Measurements from ENCODE around the gene LRRC8E. TPM values are rescaled to one million over a fixed set of nuclear protein-coding genes. Genes with fewer than 3 reads are reported as not detected.
A peak's percentile ranks its signal among the peaks of the same experiment; 100 is the strongest.
"Not testable (repeated sequence)": the region's sequence is repeated elsewhere in the genome, so short reads cannot be mapped to it uniquely, and the experiment has no call there.

LRRC8E gene
- total and polyA plus RNA-seq, 3 experiments from 2014 or later: not detected

DNA sequence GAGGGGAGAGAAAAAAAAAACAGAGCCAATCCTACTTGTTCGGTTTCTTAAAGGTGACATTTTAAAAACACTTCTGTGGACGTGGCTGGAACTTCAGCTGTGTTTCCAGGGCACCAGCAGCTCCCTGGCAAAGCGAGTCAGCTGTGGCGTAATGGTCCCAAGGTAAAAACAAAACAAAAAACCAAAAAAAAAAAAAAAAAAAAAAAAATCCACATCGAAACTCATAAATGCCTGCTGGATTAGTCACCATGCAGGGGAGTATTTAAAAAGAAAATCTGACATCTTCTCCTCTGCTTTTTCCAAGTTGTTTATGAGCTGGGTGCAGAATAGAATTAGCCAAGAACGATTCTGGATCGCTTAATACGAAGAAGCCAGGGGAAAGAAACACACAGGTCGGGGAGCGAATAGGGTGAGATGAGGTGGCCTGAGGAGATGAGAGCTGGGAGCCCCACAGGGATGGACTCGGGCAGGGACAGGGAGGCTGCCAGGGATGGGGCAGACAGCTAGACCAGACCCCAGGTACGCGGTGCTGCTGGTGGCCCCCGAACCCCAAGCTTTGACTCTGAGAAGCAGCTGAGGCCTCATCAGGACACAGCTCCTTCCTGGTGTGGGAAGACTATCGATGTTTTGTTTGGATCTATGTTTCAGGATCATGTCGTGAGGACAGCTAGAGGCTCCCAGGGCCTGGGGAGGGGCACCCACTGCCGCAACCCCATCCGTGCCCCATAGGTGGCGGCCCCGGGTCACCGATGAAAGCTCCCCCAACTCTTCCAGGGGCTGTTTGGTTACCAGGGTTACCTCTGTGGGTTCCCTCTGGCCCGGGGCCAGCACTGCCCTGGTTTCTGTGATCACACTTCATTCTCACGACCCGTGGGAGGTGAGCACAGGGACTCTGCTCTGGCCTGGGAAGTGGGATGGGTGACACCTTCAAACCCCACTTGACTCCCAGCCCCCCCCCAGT, 40.7 kb downstream of the LRRC8E start:
- Mint-ChIP-seq H3K4me3 (peak overlapping the region in 2 of 7 donors; percentile 59 to 74), H3K4me1 (peaks cover 9 to 24% (median 17%) of the 10 kb centered on the region in 3 donors), H3K36me3 (peaks cover 0 to 32% (median 1%) of the 10 kb centered on the region in 3 donors), H3K27ac (peak overlapping the region in 7 of 8 donors; percentile 78 to 97 (median 80)), H3K9me3 (peaks cover 0 to 2% (median 0%) of the 10 kb centered on the region in 5 donors), H3K27me3 (no peaks in the 10 kb centered on the region)
- ChIA-PET CTCF (interaction anchor here (0.7 to 4.7 kb wide), 5 partner anchors 9 to 73 kb away, joined by 3 to 41 read pairs (median 3); partner anchors contain the start of gene TIMM44), POLR2A (interaction anchor here (1.2 to 2.9 kb wide), 2 partner anchors 9 to 15 kb away, joined by 8 to 18 read pairs; partner anchors contain the start of genes SNAPC2 and TIMM44)
- H3K27me3 ChIP-seq (ENCODE audit: insufficient read depth, low read length, poor library complexity, severe bottlenecking): no peaks in the 10 kb centered on the region
- no peaks in the 10 kb centered on the region for H3K9me3 ChIP-seq (ENCODE audit: low read length)
- H3K36me3 ChIP-seq (ENCODE audit: insufficient read depth, low read length): peaks cover 9% of the 10 kb centered on the region
- DNase-seq: peak; percentile 70 to 89 (median 77)
- no peak overlapping the region for H3K27ac ChIP-seq (ENCODE audit: low read depth, low read length)
- no peak overlapping the region for H3K4me3 ChIP-seq (ENCODE audit: low read length)
- H3K4me1 ChIP-seq (ENCODE audit: insufficient read depth, low read length): peaks cover 9% of the 10 kb centered on the region

DNA sequence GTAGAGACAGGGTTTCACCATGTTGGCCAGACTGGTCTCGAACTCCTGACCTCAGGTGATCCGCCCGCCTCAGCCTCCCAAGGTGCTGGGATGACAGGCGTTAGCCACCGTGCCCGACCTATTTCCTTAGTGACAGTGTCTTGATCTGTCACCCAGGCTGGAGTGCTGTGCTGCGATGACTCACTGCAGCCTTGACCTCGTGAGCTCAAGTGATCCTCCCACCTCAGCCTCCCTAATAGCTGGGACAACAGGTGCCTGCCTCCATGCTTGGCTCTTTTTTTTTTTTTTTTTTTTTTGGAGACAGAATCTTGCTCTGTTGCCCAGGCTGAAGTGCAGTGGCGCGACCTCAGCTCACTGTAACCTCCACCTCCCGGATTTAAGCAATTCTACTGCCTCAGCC, 41.7 kb downstream of the LRRC8E start:
- H3K9me3 ChIP-seq (ENCODE audit: low read length); H3K4me3 Mint-ChIP-seq; H3K4me1 ChIP-seq (ENCODE audit: insufficient read depth, low read length); H3K36me3 ChIP-seq (ENCODE audit: insufficient read depth, low read length); H3K27me3 ChIP-seq (ENCODE audit: insufficient read depth, low read length, poor library complexity, severe bottlenecking); H3K27me3 Mint-ChIP-seq; H3K9me3 Mint-ChIP-seq; DNase-seq; H3K4me3 ChIP-seq (ENCODE audit: low read length); H3K27ac ChIP-seq (ENCODE audit: low read depth, low read length): not testable (repeated sequence)
- H3K36me3 Mint-ChIP-seq: peaks cover 0 to 39% (median 3%) of the 10 kb centered on the region in 3 donors
- POLR2A ChIA-PET: interaction anchor here (0.6 to 1.2 kb wide), 2 partner anchors 10 to 13 kb away, joined by 5 read pairs; partner anchors contain the start of genes SNAPC2 and TIMM44
- H3K4me1 Mint-ChIP-seq: peaks cover 7 to 19% (median 17%) of the 10 kb centered on the region in 3 donors
- CTCF ChIA-PET: interaction anchor here (0.6 to 4.7 kb wide), 4 partner anchors 13 to 373 kb away, joined by 3 to 41 read pairs (median 4); partner anchors contain the start of gene TIMM44
- peak overlapping the region in 2 of 8 donors; percentile 80 to 89 for H3K27ac Mint-ChIP-seq

DNA sequence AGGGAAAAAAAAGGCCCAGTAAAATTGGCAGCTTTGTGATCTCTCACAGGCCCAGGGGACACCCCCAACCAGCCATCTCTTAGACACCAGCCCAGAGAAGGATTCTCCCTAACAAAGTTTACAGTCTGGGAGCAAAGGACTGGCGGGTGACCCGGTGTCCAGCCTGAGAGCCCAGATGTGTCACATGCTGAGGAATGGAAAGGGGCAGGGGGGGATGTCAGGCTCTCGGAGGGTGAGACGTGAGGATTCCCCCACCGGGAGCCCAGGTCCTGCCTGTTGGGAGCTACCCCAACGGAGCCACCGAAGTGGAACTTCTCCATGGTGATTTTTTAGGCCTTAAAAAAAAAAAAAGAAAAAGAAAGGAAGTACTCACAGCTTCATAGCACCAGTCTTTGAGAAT, 42.5 kb downstream of the LRRC8E start:
- DNase-seq: no peak
- H3K27ac Mint-ChIP-seq: no peak overlapping the region
- POLR2A ChIA-PET: interaction anchor here (0.6 to 1.2 kb wide), 3 partner anchors 11 to 13 kb away, joined by 3 to 5 read pairs (median 5); partner anchors contain the start of genes SNAPC2 and TIMM44
- peaks cover 0 to 46% (median 5%) of the 10 kb centered on the region in 3 donors for H3K36me3 Mint-ChIP-seq
- H3K9me3 ChIP-seq (ENCODE audit: low read length): no peaks in the 10 kb centered on the region
- H3K9me3 Mint-ChIP-seq: peaks cover 0 to 2% (median 0%) of the 10 kb centered on the region in 5 donors
- no peak overlapping the region for H3K4me3 Mint-ChIP-seq
- CTCF ChIA-PET: interaction anchor here (1.2 to 4.7 kb wide), 3 partner anchors 13 to 72 kb away, joined by 3 to 41 read pairs (median 5); partner anchors contain the start of genes MAP2K7 and TIMM44
- no peaks in the 10 kb centered on the region for H3K27me3 Mint-ChIP-seq
- no peaks in the 10 kb centered on the region for H3K27me3 ChIP-seq (ENCODE audit: insufficient read depth, low read length, poor library complexity, severe bottlenecking)
- peaks cover 14% of the 10 kb centered on the region for H3K36me3 ChIP-seq (ENCODE audit: insufficient read depth, low read length)
- peaks cover 5% of the 10 kb centered on the region for H3K4me1 ChIP-seq (ENCODE audit: insufficient read depth, low read length)
- H3K4me1 Mint-ChIP-seq: peaks cover 5 to 16% (median 13%) of the 10 kb centered on the region in 3 donors
- no peak overlapping the region for H3K27ac ChIP-seq (ENCODE audit: low read depth, low read length)
- H3K4me3 ChIP-seq (ENCODE audit: low read length): no peak overlapping the region

DNA sequence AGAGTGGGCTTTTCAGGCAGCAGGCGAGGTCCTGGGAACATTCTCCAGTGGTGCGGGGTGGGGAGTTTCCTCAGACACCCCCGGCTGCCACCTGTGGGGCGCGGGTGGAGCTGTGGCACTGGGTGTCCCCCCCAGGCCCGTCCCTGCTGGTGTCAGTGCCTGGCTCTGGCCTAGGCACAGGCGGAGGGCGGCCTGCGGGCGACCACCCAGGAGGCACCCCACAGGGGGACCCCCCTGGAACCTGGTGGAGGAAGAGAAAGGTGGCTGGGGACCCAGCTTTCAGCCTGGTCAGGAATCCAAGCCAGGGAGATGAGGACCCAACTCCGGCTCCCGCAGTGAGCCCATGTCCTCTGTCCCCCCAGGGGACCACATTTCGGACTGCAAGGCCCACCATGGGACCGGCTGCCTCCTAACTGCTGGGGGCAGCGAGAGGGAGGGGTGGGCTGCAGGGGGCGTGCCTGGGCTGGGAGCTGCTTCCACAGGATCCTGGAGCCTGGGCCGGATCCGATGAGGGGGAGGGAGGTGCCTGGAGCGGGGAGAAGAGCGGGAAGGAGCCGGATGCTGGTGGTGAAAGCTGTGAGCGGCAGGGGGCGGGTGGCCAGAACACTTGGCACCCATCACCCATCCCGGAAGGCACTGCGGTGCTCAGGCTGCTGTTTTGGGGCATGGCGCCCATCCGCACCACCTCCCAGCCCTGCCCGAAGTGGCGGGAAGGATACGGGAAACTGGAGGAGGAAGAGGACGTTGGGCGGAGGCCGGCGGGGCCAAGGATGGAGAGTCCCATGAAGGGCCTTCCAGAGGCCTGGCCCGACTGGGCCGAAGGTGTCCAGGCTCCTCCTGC, 43.1 kb downstream of the LRRC8E start:
- POLR2A ChIA-PET: interaction anchor here (0.6 to 1.2 kb wide), 2 partner anchors 12 to 13 kb away, joined by 3 to 5 read pairs; partner anchors contain the start of gene SNAPC2
- Histone ChIP-seq H3K27me3 (ENCODE audit: insufficient read depth, low read length, poor library complexity, severe bottlenecking) (no peaks in the 10 kb centered on the region), H3K4me3 (ENCODE audit: low read length) (no peak overlapping the region), H3K27ac (ENCODE audit: low read depth, low read length) (no peak overlapping the region), H3K4me1 (ENCODE audit: insufficient read depth, low read length) (peaks cover 1% of the 10 kb centered on the region), H3K36me3 (ENCODE audit: insufficient read depth, low read length) (peaks cover 17% of the 10 kb centered on the region), H3K9me3 (ENCODE audit: low read length) (no peaks in the 10 kb centered on the region)
- DNase-seq: no peak
- H3K4me1 Mint-ChIP-seq: peaks cover 4 to 13% (median 12%) of the 10 kb centered on the region in 3 donors
- H3K9me3 Mint-ChIP-seq: peaks cover 0 to 2% (median 0%) of the 10 kb centered on the region in 5 donors
- H3K27me3 Mint-ChIP-seq: no peaks in the 10 kb centered on the region
- CTCF ChIA-PET: interaction anchor here (1.2 to 4.7 kb wide), 3 partner anchors 12 to 71 kb away, joined by 3 to 41 read pairs (median 5); partner anchors contain the start of genes MAP2K7 and TIMM44
- no peak overlapping the region for H3K27ac Mint-ChIP-seq
- H3K4me3 Mint-ChIP-seq: no peak overlapping the region
- H3K36me3 Mint-ChIP-seq: peaks cover 0 to 51% (median 6%) of the 10 kb centered on the region in 3 donors

DNA sequence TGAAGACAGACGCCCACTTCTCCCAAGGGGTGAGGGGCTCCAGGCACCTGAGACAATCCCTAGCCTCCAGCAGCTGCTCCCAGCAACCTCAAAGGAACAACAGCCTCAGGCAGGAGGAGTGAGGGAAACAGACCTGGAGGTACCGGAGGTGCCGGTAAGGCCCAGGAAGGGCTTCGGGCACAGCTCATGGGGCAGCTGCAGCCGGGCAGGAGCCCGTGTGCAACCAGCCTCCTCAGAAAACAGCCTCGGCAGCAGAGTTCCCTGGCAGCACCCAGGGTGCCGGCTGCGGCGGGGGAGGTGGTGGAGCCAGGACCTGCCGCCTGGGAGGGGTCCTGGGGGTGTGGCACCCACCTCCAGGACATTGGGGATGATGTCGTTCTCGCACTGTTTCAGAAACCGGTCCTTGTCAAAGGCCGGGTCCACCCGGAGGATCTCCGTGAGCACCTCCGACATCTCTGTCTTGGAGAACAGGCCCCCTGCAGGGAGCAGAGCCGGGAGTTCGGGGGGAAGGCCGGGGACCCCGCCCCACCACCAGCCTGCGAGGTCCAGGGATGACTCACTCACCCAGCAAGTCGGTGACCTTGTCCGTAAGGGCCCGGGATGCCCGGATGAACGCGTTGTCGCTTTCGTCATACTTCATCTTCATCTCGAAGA, 44.1 kb downstream of the LRRC8E start:
- no peak for DNase-seq
- Histone ChIP-seq H3K27ac (ENCODE audit: low read depth, low read length) (no peak overlapping the region), H3K4me1 (ENCODE audit: insufficient read depth, low read length) (no peaks in the 10 kb centered on the region), H3K27me3 (ENCODE audit: insufficient read depth, low read length, poor library complexity, severe bottlenecking) (no peaks in the 10 kb centered on the region), H3K36me3 (ENCODE audit: insufficient read depth, low read length) (peaks cover 17% of the 10 kb centered on the region), H3K4me3 (ENCODE audit: low read length) (no peak overlapping the region), H3K9me3 (ENCODE audit: low read length) (no peaks in the 10 kb centered on the region)
- peaks cover 0 to 58% (median 6%) of the 10 kb centered on the region in 3 donors for H3K36me3 Mint-ChIP-seq
- H3K27me3 Mint-ChIP-seq: no peaks in the 10 kb centered on the region
- peaks cover 4 to 13% (median 10%) of the 10 kb centered on the region in 3 donors for H3K4me1 Mint-ChIP-seq
- peaks cover 0 to 2% (median 0%) of the 10 kb centered on the region in 5 donors for H3K9me3 Mint-ChIP-seq
- H3K4me3 Mint-ChIP-seq: no peak overlapping the region
- ChIA-PET CTCF (interaction anchor here (2.2 to 4.7 kb wide), 2 partner anchors 11 to 70 kb away, joined by 5 to 41 read pairs; partner anchors contain the start of gene TIMM44), POLR2A (no interaction called here)
- H3K27ac Mint-ChIP-seq: no peak overlapping the region

DNA sequence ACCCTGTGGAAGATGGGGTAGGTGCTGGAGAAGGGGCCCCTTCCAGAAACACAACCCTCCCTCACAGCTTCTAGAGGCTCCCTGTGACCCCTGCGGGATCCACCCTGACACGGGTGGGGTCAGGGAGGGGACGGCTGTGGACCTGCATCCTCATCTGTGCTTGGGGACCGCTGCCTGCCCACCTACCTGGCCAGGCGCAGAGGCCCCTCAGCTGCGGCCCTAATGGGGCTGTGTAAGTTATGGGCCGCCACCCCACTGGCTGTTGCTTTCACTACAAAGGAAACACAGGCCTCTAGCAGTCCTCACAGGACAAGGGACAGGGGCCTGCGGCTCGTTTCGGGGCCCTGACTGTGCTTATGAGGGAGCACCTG, 44.6 kb downstream of the LRRC8E start:
- ChIA-PET CTCF (no interaction called here), POLR2A (no interaction called here)
- Mint-ChIP-seq H3K36me3 (peaks cover 0 to 64% (median 6%) of the 10 kb centered on the region in 3 donors), H3K27ac (no peak overlapping the region), H3K27me3 (no peaks in the 10 kb centered on the region), H3K4me3 (no peak overlapping the region), H3K4me1 (peaks cover 4 to 13% (median 10%) of the 10 kb centered on the region in 3 donors), H3K9me3 (peaks cover 0 to 2% (median 0%) of the 10 kb centered on the region in 5 donors)
- Histone ChIP-seq H3K36me3 (ENCODE audit: insufficient read depth, low read length) (peaks cover 17% of the 10 kb centered on the region), H3K9me3 (ENCODE audit: low read length) (no peaks in the 10 kb centered on the region), H3K4me3 (ENCODE audit: low read length) (no peak overlapping the region), H3K27ac (ENCODE audit: low read depth, low read length) (no peak overlapping the region), H3K4me1 (ENCODE audit: insufficient read depth, low read length) (no peaks in the 10 kb centered on the region), H3K27me3 (ENCODE audit: insufficient read depth, low read length, poor library complexity, severe bottlenecking) (no peaks in the 10 kb centered on the region)
- DNase-seq: no peak

DNA sequence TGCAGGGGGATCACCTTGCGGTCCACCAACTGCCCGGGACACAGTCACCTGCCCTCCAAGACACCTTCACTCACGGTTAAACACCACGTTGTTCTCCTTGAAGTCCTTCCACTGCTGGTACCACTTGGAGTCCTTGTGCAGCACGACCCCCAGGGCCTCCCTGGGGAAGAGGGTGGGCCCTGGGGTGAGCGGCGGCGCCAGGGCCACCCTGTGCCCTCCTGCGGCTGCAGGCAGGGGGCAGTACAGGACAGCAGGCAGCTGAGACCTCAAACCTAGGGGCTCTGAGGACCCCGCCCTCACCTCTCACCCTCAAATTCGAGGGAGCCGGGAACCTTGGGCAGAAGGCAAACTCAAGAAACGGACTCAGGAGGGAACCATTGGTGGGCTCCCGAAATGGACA, 45.1 kb downstream of the LRRC8E start:
- CTCF ChIA-PET: no interaction called here
- no peaks in the 10 kb centered on the region for H3K27me3 Mint-ChIP-seq
- H3K4me1 Mint-ChIP-seq: peaks cover 4 to 13% (median 10%) of the 10 kb centered on the region in 3 donors
- peaks cover 17% of the 10 kb centered on the region for H3K36me3 ChIP-seq (ENCODE audit: insufficient read depth, low read length)
- no peaks in the 10 kb centered on the region for H3K9me3 ChIP-seq (ENCODE audit: low read length)
- H3K27me3 ChIP-seq (ENCODE audit: insufficient read depth, low read length, poor library complexity, severe bottlenecking): no peaks in the 10 kb centered on the region
- no peaks in the 10 kb centered on the region for H3K4me1 ChIP-seq (ENCODE audit: insufficient read depth, low read length)
- no peak for DNase-seq
- H3K9me3 Mint-ChIP-seq: peaks cover 0 to under 1% (median 0%) of the 10 kb centered on the region in 5 donors
- no peak overlapping the region for H3K4me3 ChIP-seq (ENCODE audit: low read length)
- peaks cover 0 to 66% (median 6%) of the 10 kb centered on the region in 3 donors for H3K36me3 Mint-ChIP-seq
- POLR2A ChIA-PET: no interaction called here
- no peak overlapping the region for H3K27ac Mint-ChIP-seq
- H3K27ac ChIP-seq (ENCODE audit: low read depth, low read length): no peak overlapping the region
- no peak overlapping the region for H3K4me3 Mint-ChIP-seq
